A549 (cell line): Measurements from ENCODE around the gene MAGEB1. TPM values are rescaled to one million over a fixed set of nuclear protein-coding genes. Genes with fewer than 3 reads are reported as not detected.

ENCODE experiments used
- ATAC-seq, 2 experiments: fragments of 200-7000 bp in 1 of 2; fragments of >200 bp in 1 of 2; cut with Nextera tagmentation in 1 of 2; cut with Tn5 transposase in 1 of 2; 3 replicates each; pipeline versions ENCODE4 v1.8.0 to v1.9.1; 2018 to 2020; ENCODE audit warnings: mild to moderate bottlenecking in 1 of 2, moderate library complexity in 1 of 2
- CTCF ChIA-PET: fragments of 300-600 bp; sonication (Branson Sonifier 250); formaldehyde crosslinking; extraction: SDS; loops from one replicate; lab custom pipeline; 2021; ENCODE audit warnings: antibody characterized with exemption, inconsistent platforms; lab: Yijun Ruan, JAX
- POLR2A ChIA-PET: fragments of 350-600 bp; formaldehyde crosslinking; extraction: SDS; loops from one replicate; lab custom pipeline; 2021; ENCODE audit warnings: antibody characterized with exemption, inconsistent platforms; lab: Yijun Ruan, JAX
- DNase-seq, 2 experiments: peaks; one replicate each; pipeline versions ENCODE4 v3.0.0 to v3.0.0-alpha.2; 2011 to 2016; ENCODE audit warnings: low read depth in 1 of 2, low spot score in 1 of 2
- FAIRE-seq: peaks from 2 replicates; lab custom pipeline; 2011; peaks lifted over from hg19 to GRCh38; lab: Jason Lieb, UNC
- H3K27ac ChIP-seq, 2 experiments: fragments of >200 bp; sonication (Bioruptor Twin); formaldehyde crosslinking; 3 replicates each; pipeline ENCODE4 v1.5.1; 2016 to 2017
- H3K4me1 ChIP-seq: fragments of >200 bp; sonication (Bioruptor Twin); formaldehyde crosslinking; 3 replicates; pipeline ENCODE4 v1.6.1; 2016
- H3K4me2 ChIP-seq: fragments of >200 bp; sonication (Bioruptor Twin); formaldehyde crosslinking; 3 replicates; pipeline ENCODE4 v1.6.1; 2016
- H3K4me3 ChIP-seq: fragments of >200 bp; sonication (Bioruptor Twin); formaldehyde crosslinking; 3 replicates; pipeline ENCODE4 v1.5.1; 2016
- H3K9me3 ChIP-seq: fragments of >200 bp; sonication (Bioruptor Twin); formaldehyde crosslinking; 3 replicates; pipeline ENCODE4 v1.6.1; 2016
- BCL3 ChIP-seq: fragments of >200 bp; sonication (Bioruptor Twin); formaldehyde crosslinking; IDR thresholded peaks from 3 replicates; pipeline ENCODE4 v1.6.1; 2016
- CBX8 ChIP-seq: fragments of 200-600 bp; sonication (generic); IDR thresholded peaks from 2 replicates; pipeline ENCODE4 v1.6.1; 2016
- CEBPB ChIP-seq, 2 experiments: fragments of >200 bp in 1 of 2; sonication (Bioruptor Twin) in 1 of 2; formaldehyde crosslinking in 1 of 2; IDR thresholded peaks; 2 replicates each; pipeline ENCODE4 v1.6.1; 2012 to 2016
- CHD4 ChIP-seq: fragments of 200-600 bp; sonication (generic); IDR thresholded peaks from 2 replicates; pipeline ENCODE4 v1.6.1; 2016; ENCODE audit warnings: antibody characterized with exemption, mild to moderate bottlenecking, borderline replicate concordance
- EHF ChIP-seq: fragments of 250-450 bp; sonication (Bioruptor Pico); IDR thresholded peaks from 2 replicates; pipeline ENCODE4 v1.5.0; 2020; ENCODE audit warnings: mild to moderate bottlenecking
- EHMT2 ChIP-seq: fragments of 200-600 bp; sonication (generic); IDR thresholded peaks from 2 replicates; pipeline ENCODE4 v1.6.1; 2016; ENCODE audit warnings: antibody characterized with exemption, low read depth, mild to moderate bottlenecking, moderate library complexity
- EP300 ChIP-seq, 2 experiments: fragments of >200 bp; sonication (Bioruptor Twin); formaldehyde crosslinking; IDR thresholded peaks; 2 replicates in 1 of 2; 3 replicates in 1 of 2; pipeline ENCODE4 v1.6.1; 2016 to 2017
- ESRRA ChIP-seq: fragments of 150-350 bp; IDR thresholded peaks from 2 replicates; pipeline ENCODE4 v1.6.1; 2014; ENCODE audit warnings: mild to moderate bottlenecking, low read length, borderline replicate concordance
- FOSL2 ChIP-seq, 2 experiments: fragments of 450-650 bp in 1 of 2; fragments of >200 bp in 1 of 2; sonication (Bioruptor Twin) in 1 of 2; formaldehyde crosslinking; IDR thresholded peaks; 2 replicates each; pipeline versions ENCODE4 v1.5.0 to v1.6.1; 2016 to 2020; ENCODE audit warnings: mild to moderate bottlenecking in 1 of 2, moderate library complexity in 1 of 2
- FOXS1 ChIP-seq: fragments of 250-450 bp; sonication (Bioruptor Pico); IDR thresholded peaks from 2 replicates; pipeline ENCODE4 v1.5.0; 2020; ENCODE audit warnings: mild to moderate bottlenecking, moderate library complexity
- HEYL ChIP-seq: fragments of 250-450 bp; sonication (Bioruptor Pico); IDR thresholded peaks from 2 replicates; pipeline ENCODE4 v1.8.0; 2021; ENCODE audit warnings: mild to moderate bottlenecking, moderate library complexity
- HOXA7 ChIP-seq: fragments of 250-450 bp; sonication (Bioruptor Pico); IDR thresholded peaks from 2 replicates; pipeline ENCODE4 v1.5.0; 2020; ENCODE audit warnings: mild to moderate bottlenecking, moderate library complexity
- HOXB5 ChIP-seq: fragments of 250-450 bp; sonication (Bioruptor Pico); IDR thresholded peaks from 2 replicates; pipeline ENCODE4 v1.5.0; 2020; ENCODE audit warnings: mild to moderate bottlenecking, moderate library complexity
- KDM1A ChIP-seq: fragments of 200-600 bp; sonication (generic); IDR thresholded peaks from 2 replicates; pipeline ENCODE4 v1.6.1; 2016; ENCODE audit warnings: low read depth, mild to moderate bottlenecking
- MAFK ChIP-seq: fragments of 450-650 bp; IDR thresholded peaks from 2 replicates; pipeline ENCODE4 v1.6.1; 2014; ENCODE audit not compliant: partially characterized antibody
- MAX ChIP-seq: IDR thresholded peaks from 2 replicates; pipeline ENCODE4 v1.6.1; 2012
- MYC ChIP-seq: IDR thresholded peaks from 2 replicates; pipeline ENCODE4 v1.6.1; 2012; ENCODE audit warnings: mild to moderate bottlenecking, inconsistent platforms, low read length, improper control_type of control experiment, borderline replicate concordance
- NFE2L2 ChIP-seq: fragments of 150-350 bp; conservative IDR thresholded peaks from 2 replicates; pipeline ENCODE4 v1.6.1; 2014; ENCODE audit warnings: low read length
- NPAS2 ChIP-seq: fragments of 250-450 bp; sonication (Bioruptor Pico); IDR thresholded peaks from 2 replicates; pipeline ENCODE4 v1.8.0; 2022; ENCODE audit warnings: mild to moderate bottlenecking, moderate library complexity, borderline replicate concordance
- NR3C1 ChIP-seq: fragments of >200 bp; sonication (Bioruptor Twin); formaldehyde crosslinking; IDR thresholded peaks from 3 replicates; pipeline ENCODE4 v1.6.1; 2017
- POLR2AphosphoS2 ChIP-seq: conservative IDR thresholded peaks from 2 replicates; pipeline ENCODE4 v1.6.1; 2012; ENCODE audit warnings: low read length, improper control_type of control experiment, inconsistent platforms
- RAD21 ChIP-seq, 2 experiments: fragments of >200 bp in 1 of 2; sonication (Bioruptor Twin) in 1 of 2; formaldehyde crosslinking in 1 of 2; IDR thresholded peaks in 1 of 2; conservative IDR thresholded peaks in 1 of 2; 2 replicates in 1 of 2; 3 replicates in 1 of 2; pipeline ENCODE4 v1.6.1; 2012 to 2018; ENCODE audit warnings: inconsistent platforms in 1 of 2
- RCOR1 ChIP-seq: fragments of 150-350 bp; IDR thresholded peaks from 2 replicates; pipeline ENCODE4 v1.6.1; 2014; ENCODE audit warnings: antibody characterized with exemption, low read length, low read depth
- RFX5 ChIP-seq: fragments of 450-650 bp; IDR thresholded peaks from 2 replicates; pipeline ENCODE4 v1.7.1; 2014; ENCODE audit warnings: antibody characterized with exemption, mild to moderate bottlenecking, moderate library complexity
- RNF2 ChIP-seq: fragments of 200-600 bp; sonication (generic); IDR thresholded peaks from 2 replicates; pipeline ENCODE4 v1.6.1; 2016; ENCODE audit warnings: low read depth, mild to moderate bottlenecking, antibody characterized with exemption, moderate library complexity, borderline replicate concordance
- SREBF2 ChIP-seq: fragments of 450-650 bp; IDR thresholded peaks from 2 replicates; pipeline ENCODE4 v1.6.1; 2014; ENCODE audit warnings: mild to moderate bottlenecking, moderate library complexity
- USF2 ChIP-seq: fragments of 450-650 bp; IDR thresholded peaks from 2 replicates; pipeline ENCODE4 v1.6.1; 2014; ENCODE audit warnings: antibody characterized with exemption
- ZNF302 ChIP-seq: fragments of 250-450 bp; sonication (Bioruptor Pico); IDR thresholded peaks from 2 replicates; pipeline ENCODE4 v1.9.0; 2021; ENCODE audit warnings: inconsistent platforms, mild to moderate bottlenecking, moderate library complexity
- WGBS: methylation state at CpG from one replicate; pipeline ENCODE4 v1.1.6; 2017; ENCODE audit errors: missing lambda C conversion rate; 5-methylcytosine and 5-hydroxymethylcytosine counted together
- polyA plus RNA-seq, 4 experiments: library from polyadenylated mRNA; depleted of rRNA in 3 of 4; stranded (reverse); fragments of >200 nt; fragmentation: RNase III in 1 of 4; extraction: RNeasy Plus Mini Kit Qiagen cat#74134 plus additional on column Dnase treatment in 1 of 4; gene quantifications; 2 replicates in 3 of 4; 3 replicates in 1 of 4; pipeline ENCODE4 v1.2.3, GENCODE V29; 2011 to 2017
- TF ChIP-seq, protein P1 (sequence below): IDR thresholded peaks from 2 replicates; pipeline ENCODE4 v1.6.1; 2012; ENCODE audit warnings: low read depth, borderline replicate concordance
- TF ChIP-seq, protein P2 (sequence below): fragments of 200-600 bp; sonication (generic); IDR thresholded peaks from 2 replicates; pipeline ENCODE4 v1.6.1; 2016; ENCODE audit warnings: antibody characterized with exemption, mild to moderate bottlenecking, moderate library complexity

MAGEB1 gene
- polyA plus RNA-seq, 2 of the 4 experiments (the other 2 are of a cell fraction), result not detected

GRCh38 chrX:30261012-30261411 lies 14.1 kb downstream of the MAGEB1 start:
- H3K4me3 ChIP-seq, result no peak overlapping the region
- ChIA-PET CTCF (no interaction called here), POLR2A (no interaction called here)
- peak; percentile 46 for TF ChIP-seq MAFK
- no peak for TF ChIP-seq RAD21 (conservative IDR thresholded peaks at IDR 0.05 in 1 of 2, IDR thresholded peaks at IDR 0.05 in 1 of 2)
- no peak overlapping the region for H3K27ac ChIP-seq
- FAIRE-seq, result no peak
- no peak for DNase-seq
- H3K4me1 ChIP-seq, result no peaks in the 10 kb centered on the region
- H3K4me2 ChIP-seq, result no peak overlapping the region
- no peaks in the 10 kb centered on the region for H3K9me3 ChIP-seq
- ATAC-seq, result no peak

DNA sequence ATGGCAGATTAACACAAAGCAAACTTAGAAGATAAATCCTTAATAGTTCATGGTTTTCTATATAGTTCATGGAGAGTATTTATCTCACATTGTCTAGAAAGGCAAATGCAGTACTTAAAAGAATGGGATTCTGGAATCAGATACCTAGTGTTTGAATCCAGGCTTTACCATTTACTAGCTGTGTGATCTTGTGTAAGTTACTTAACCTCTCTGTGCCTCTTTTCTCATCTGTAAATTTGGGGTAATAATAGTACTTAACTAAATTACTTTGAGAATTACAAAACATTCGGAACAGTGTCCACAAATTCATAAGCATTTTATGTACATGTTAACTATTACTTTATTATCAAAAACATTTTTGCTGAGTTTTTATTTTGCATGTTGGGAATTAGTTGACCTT lies 15.8 kb downstream of the MAGEB1 start:
- ChIA-PET POLR2A (no interaction called here), CTCF (no interaction called here)
- no peak overlapping the region for H3K4me2 ChIP-seq
- H3K4me3 ChIP-seq, result no peak overlapping the region
- DNase-seq (no peak), FAIRE-seq (no peak), ATAC-seq (no peak)
- H3K27ac ChIP-seq, result no peak overlapping the region
- H3K4me1 ChIP-seq, result no peaks in the 10 kb centered on the region
- TF ChIP-seq CEBPB (IDR thresholded peaks at IDR 0.05), result no peak
- TF ChIP-seq RAD21 (conservative IDR thresholded peaks at IDR 0.05 in 1 of 2, IDR thresholded peaks at IDR 0.05 in 1 of 2), result no peak
- TF ChIP-seq MYC, result no peak
- TF ChIP-seq ZNF302 (CRISPR knock-in tag), result no peak
- no peak for TF ChIP-seq USF2
- TF ChIP-seq CHD4, result no peak
- no peak for TF ChIP-seq RNF2
- TF ChIP-seq KDM1A, result no peak
- TF ChIP-seq BCL3, result no peak
- no peak for TF ChIP-seq HOXB5 (CRISPR knock-in tag)
- TF ChIP-seq SREBF2, result no peak
- no peak for TF ChIP-seq RCOR1
- TF ChIP-seq, protein P1, sequence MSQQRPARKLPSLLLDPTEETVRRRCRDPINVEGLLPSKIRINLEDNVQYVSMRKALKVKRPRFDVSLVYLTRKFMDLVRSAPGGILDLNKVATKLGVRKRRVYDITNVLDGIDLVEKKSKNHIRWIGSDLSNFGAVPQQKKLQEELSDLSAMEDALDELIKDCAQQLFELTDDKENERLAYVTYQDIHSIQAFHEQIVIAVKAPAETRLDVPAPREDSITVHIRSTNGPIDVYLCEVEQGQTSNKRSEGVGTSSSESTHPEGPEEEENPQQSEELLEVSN, result no peak
- TF ChIP-seq MAX, result no peak
- no peak for TF ChIP-seq FOSL2 (IDR thresholded peaks at IDR 0.05)
- TF ChIP-seq FOSL2 (CRISPR knock-in tag; IDR thresholded peaks at IDR 0.05), result no peak
- no peak for TF ChIP-seq EP300 (IDR thresholded peaks at IDR 0.05)
- no peak for TF ChIP-seq NPAS2 (CRISPR knock-in tag)
- 6% methylated on average over 1 of the region's 1 CpG for WGBS
- H3K9me3 ChIP-seq, result no peaks in the 10 kb centered on the region

GRCh38 chrX:30270639-30271038 lies 23.7 kb downstream of the MAGEB1 start:
- ChIA-PET CTCF (no interaction called here), POLR2A (no interaction called here)
- no peak for DNase-seq
- Histone ChIP-seq H3K4me3 (no peak overlapping the region), H3K4me1 (peaks cover under 1% of the 10 kb centered on the region; the same call in 1 of the 3 replicates), H3K4me2 (no peak overlapping the region), H3K27ac (no peak overlapping the region), H3K9me3 (no peaks in the 10 kb centered on the region)
- no peak for ATAC-seq
- 67% methylated on average over 3 of the region's 3 CpGs for WGBS
- no peak for FAIRE-seq
- TF ChIP-seq MAX (no peak), NR3C1 (no peak), ESRRA (no peak), HEYL (CRISPR knock-in tag) (no peak), RFX5 (no peak), FOXS1 (CRISPR knock-in tag) (no peak), HOXA7 (CRISPR knock-in tag) (no peak), POLR2AphosphoS2 (no peak), MAFK (no peak), EHF (CRISPR knock-in tag) (no peak), EHMT2 (no peak), CBX8 (no peak), NPAS2 (CRISPR knock-in tag) (no peak), NFE2L2 (no peak)
- TF ChIP-seq, protein P2, sequence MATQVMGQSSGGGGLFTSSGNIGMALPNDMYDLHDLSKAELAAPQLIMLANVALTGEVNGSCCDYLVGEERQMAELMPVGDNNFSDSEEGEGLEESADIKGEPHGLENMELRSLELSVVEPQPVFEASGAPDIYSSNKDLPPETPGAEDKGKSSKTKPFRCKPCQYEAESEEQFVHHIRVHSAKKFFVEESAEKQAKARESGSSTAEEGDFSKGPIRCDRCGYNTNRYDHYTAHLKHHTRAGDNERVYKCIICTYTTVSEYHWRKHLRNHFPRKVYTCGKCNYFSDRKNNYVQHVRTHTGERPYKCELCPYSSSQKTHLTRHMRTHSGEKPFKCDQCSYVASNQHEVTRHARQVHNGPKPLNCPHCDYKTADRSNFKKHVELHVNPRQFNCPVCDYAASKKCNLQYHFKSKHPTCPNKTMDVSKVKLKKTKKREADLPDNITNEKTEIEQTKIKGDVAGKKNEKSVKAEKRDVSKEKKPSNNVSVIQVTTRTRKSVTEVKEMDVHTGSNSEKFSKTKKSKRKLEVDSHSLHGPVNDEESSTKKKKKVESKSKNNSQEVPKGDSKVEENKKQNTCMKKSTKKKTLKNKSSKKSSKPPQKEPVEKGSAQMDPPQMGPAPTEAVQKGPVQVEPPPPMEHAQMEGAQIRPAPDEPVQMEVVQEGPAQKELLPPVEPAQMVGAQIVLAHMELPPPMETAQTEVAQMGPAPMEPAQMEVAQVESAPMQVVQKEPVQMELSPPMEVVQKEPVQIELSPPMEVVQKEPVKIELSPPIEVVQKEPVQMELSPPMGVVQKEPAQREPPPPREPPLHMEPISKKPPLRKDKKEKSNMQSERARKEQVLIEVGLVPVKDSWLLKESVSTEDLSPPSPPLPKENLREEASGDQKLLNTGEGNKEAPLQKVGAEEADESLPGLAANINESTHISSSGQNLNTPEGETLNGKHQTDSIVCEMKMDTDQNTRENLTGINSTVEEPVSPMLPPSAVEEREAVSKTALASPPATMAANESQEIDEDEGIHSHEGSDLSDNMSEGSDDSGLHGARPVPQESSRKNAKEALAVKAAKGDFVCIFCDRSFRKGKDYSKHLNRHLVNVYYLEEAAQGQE, result no peak
